ENCODE data around the gene DCANP1.
"Not testable (repeated sequence)": the region's sequence is repeated elsewhere in the genome, so short reads cannot be mapped to it uniquely, and the experiment has no call there.

DCANP1 gene, protein sequence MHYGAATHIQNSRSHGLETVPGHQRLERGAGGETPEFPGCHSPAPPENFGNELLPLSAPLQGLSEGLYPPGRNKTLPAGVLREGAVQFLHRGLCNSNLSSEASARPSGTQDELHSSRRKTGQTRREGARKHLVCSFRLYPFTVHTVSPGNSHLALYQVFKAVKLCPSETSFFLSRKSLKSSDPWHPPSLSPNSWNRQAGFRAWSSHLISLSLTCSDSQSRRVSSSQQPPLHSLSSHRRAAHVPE

DNA sequence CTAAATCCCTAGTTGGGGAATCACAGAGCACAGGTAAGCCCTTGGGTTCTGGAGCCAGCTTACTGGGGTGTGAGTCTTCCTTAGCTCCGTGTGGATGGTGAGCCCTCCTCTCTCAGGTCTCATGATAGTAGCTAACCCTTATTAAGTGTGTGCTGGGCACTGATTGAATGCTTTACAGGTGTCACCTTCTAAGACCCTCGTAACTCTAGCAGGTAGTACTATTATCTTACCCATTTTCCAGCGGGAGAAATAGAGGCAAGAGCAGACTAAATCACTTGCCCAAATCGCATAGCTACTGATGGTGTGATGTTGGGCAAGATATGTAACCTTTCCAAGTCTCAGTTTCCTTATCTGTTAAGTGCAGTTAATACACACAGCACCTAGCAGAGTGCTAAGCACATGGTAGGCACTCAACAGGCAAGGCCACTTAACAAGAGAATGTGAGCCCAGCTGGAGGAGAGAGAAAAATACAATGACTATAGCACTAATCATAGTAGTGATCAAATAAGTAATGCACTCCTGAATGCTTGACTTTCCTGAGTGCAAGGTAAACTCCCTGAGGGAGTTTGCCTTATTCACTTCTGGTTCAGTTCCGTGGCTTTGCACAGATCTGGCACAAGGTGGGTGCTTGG, at the start of gene DCANP1:
Gene DCANP1 (minus strand): TSS at position 51 of the 632 bp plus-strand sequence. CDS start 240 bp downstream, outside the sequence.
- no peak for DNase-seq (ENCODE audit: low read depth)

- not testable (repeated sequence) for DNase-seq (ENCODE audit: low read depth)
Observed at GRCh38 chr5:135495531-135495930, 48.4 kb upstream of the DCANP1 start.

GRCh38 chr5:135494196-135494595, 47.0 kb upstream of the DCANP1 start:
- no peak for DNase-seq (ENCODE audit: low read depth)

- no peak for DNase-seq (ENCODE audit: low read depth)
Observed at GRCh38 chr5:135493406-135494180, 46.4 kb upstream of the DCANP1 start.

GRCh38 chr5:135492319-135492626, 45.1 kb upstream of the DCANP1 start:
- DNase-seq (ENCODE audit: low read depth) = no peak

- no peak for DNase-seq (ENCODE audit: low read depth)
Observed at GRCh38 chr5:135491552-135492318, 44.6 kb upstream of the DCANP1 start.

DNA sequence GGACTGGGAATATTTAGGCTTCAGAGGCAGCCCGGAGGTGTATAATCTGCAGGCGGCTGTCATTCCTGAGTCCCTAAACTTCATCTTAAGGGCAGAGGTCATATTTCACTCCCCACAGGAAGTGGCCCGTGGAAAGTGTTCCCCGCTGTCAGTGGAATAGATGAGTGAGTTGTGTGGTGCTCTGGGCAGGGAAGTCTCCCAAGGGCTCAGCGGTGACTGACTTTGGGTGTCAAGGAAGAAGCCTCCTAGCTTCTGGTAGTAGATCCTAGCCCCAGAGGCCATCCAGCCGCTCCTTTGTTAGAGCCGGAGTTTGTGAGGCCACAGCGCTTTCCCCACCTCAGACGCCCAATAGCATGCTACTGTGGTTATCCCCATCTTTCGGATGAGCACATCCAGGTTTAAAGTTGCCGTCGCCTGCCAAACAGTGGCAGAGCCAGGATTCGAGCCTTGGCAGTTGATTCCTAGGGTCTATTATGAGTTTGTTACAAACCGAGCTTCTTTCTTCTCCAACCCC, 43.9 kb upstream of the DCANP1 start:
- no peak for DNase-seq (ENCODE audit: low read depth)

DNA sequence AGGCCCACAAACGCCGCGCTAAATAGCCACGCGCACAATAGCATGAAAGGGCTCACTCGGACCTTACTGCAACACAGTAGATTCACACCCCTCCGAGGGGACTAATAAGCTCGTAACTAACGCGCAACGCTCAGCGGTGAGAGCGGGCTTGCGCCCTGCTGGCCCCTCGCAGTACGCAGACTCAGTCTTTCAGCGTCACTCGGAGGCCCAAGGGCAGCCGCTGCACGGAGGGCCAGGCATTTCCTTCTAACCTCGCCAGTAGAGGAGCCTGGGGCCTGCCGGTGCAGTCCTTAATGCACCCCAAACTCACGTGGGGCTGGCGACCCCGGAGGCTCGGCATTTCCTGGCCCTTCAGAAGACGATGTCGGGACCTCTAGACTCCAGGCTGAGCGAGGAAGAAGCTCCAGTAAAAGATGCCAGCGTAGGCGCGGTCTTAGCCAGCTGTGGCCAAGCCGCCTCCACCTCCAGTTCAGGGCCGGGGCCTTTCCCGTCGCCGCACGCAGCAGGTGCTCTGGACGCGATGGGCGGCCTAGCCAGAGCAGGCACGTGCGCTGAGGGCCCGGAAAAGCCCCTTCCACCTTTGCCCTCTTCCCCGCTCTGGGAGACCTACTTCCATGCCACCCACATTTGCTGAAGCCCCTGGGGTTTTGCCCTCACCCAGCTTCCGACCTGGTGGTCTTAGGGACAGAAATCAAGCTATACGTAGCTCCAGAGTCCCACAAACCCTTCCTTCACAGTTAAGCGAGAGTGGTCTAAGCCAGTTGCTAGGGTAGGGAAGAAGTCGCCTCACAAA, 43.3 kb upstream of the DCANP1 start:
- DNase-seq (ENCODE audit: low read depth) = no peak

- DNase-seq (ENCODE audit: low read depth) = no peak
Observed at GRCh38 chr5:135489466-135490244, 42.5 kb upstream of the DCANP1 start.

DNA sequence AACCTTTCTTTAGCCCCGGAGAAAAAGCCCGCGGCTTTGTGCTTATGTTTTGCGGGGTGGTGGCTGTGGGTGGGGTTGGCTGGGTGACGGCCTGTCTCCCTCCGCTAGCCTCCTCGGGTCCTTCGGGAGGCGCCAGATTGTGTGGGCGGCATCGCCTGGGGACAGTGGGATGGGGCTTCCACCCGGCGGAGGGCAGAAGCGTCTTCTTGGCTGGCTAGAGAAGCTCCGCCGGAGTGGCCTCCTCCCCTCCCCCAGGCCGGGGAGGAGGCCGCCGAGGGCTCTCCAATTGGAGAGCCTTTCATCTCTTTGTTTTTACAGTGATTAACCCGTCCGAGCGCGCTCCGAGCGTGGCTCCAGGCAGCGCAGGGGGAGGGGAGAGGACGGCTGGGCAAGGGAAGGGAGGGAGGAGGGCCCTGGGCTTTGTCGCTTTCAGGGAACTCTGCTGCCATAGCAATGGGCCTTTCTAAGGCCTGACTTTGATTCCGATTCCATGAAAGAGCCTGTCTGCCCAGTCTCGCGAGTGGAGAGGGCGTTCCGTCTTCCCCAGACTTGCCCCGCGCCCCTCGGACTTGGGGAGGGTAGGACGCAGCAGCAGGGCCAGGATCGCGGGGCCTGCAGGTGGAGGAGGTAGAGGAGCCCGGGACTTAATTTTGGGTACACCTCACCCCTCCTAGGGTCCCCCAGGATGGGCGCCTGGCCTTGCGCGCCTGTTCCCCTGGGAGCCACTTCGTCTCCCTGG, 41.7 kb upstream of the DCANP1 start:
- no peak for DNase-seq (ENCODE audit: low read depth)

DNA sequence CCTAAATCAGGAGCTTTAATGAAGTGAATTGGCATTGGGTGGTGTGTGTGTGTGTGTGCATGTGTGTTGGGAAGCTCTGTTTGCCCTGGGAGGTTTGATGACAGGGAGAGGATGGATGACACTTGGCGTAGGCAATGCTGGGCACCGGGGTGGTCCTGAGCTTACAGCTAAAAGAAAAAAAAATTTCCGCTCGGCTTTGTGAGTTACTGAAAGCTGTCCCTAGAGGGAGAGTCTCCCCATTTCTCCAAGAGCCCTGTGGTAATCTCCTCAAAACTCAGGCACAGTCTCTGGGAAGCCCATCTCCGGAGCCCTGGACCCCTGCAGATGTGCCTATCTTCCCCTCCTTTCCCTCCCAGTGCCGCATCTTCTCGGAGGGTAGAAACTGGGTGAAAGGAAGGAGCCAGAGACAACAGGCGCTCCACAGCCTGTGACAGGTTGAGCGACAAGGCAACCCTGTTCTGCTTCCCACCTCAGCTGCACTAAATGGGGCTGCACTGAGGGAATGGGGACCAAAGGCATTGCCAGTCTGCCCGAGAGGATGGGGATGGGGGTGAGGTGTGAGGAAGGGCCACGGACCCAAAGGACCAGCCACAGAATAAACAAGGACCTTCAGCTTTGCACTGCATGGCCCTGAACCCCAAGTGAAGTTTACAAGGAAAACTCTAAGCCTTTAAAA, 40.8 kb upstream of the DCANP1 start:
- DNase-seq (ENCODE audit: low read depth) = no peak

DNA sequence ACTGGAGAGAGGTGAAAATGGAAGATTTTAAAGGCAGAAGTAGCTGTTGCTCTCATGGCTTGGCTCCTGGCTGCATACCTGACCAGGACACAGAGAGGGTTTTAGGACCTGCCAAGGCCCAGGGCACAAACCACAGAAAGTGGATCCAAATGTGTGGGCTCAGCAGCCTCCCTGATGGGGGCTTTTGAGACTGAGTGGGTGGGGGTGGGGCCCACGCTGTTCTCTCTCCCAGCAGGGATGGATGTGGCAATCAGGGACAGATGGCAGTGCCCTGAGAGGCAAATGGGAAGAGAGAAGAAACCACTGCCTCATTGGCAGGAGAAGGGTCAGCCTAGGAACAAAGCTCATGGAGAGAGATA, 39.9 kb upstream of the DCANP1 start:
- DNase-seq (ENCODE audit: low read depth) = no peak

DNA sequence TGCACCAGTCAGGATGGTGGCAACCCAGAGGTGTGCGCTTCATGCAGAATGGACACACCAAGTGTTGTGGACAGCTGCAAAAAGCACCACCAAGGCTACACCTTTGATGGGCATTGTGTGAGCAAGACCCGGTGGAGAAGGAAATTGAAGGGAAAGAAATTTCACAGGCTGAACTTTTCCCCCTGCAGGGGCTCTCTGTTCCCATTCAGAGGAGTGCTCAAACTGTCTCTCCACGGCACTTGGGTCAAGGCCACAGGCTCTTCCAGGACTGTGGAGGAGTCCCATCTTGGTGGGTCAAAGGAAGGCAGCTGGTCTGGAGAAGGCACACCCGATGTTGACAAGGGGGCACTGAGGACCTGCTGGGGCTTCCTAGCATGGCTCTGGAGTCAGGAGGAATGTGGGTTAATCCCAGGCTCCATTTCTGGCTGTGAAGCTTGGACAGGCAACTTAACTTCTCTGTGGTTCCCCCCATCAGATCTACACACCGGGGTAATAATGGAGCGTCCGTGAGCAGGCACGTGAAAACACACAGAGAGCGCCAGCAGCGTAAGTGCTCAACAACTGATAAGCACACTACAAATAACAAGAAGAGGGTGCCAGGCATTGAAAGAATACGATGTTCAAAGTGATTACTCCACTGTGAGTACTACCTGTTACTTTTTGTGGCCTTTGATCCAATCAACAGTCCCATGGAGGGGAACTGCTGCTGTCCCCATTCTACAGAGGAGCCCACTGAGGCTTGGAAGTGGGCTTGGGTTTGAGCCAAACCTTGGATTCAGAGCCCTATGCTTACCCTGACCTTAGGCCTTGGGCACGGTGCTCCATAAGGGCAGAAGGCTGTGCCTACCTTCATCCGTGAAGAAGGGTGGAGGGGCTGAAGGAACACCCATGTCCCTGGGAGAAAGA, 39.2 kb upstream of the DCANP1 start:
- DNase-seq (ENCODE audit: low read depth) = no peak

- no peak for DNase-seq (ENCODE audit: low read depth)
Observed at GRCh38 chr5:135484674-135485086, 37.5 kb upstream of the DCANP1 start.

GRCh38 chr5:135483254-135483653, 36.1 kb upstream of the DCANP1 start:
- no peak for DNase-seq (ENCODE audit: low read depth)

DNA sequence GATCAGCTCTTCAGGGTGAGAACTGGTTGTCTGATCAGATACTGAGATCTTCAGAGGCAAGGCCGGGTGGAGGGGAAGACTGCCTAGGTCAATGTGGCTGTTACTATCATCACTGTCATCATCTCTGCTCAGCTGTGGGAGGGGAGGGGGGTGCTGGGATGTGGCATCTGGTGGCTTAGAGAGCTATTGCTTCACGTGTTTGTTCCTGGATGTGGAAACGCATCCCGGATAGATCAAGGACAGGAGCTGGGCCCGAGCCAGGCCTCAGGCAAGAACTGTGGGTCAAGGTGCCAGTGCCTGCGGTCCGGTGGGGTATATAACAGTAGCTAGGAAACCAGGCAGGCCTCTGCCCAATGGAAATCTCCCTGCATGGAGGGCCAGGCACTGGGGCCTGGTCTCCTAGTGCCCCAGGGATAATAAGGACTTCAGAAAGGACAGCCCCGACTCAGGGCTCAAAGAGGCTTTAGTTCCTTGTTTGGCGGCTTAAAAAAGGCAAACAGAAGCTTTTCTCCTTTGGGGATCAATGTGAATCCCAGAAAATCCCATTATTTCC, 35.3 kb upstream of the DCANP1 start:
- DNase-seq (ENCODE audit: low read depth) = no peak

- DNase-seq (ENCODE audit: low read depth) = no peak
Observed at GRCh38 chr5:135481909-135482311, 34.8 kb upstream of the DCANP1 start.

- no peak for DNase-seq (ENCODE audit: low read depth)
Observed at GRCh38 chr5:135481387-135481786, 34.2 kb upstream of the DCANP1 start.
